PC-3 (cell line): Measurements from ENCODE around the gene ELMO3. TPM values are rescaled to one million over a fixed set of nuclear protein-coding genes. Genes with fewer than 3 reads are reported as not detected.

Experiments
- ATAC-seq: fragments of 200-7000 bp; cut with Tn5 transposase; 2 replicates; pipeline ENCODE4 v1.9.1; 2020; ENCODE audit warnings: mild to moderate bottlenecking, moderate library complexity
- BruUV-seq: library from RNA; stranded (reverse); fragments of 400-500 nt; replicated peaks from 2 replicates; lab custom pipeline; 2021; lab: Mats Ljungman, UMichigan
- CTCF ChIA-PET: fragments of 300-600 bp; sonication (Branson Sonifier 250); formaldehyde crosslinking; loops from one replicate; lab custom pipeline; 2022; ENCODE audit warnings: antibody characterized with exemption; lab: Charles Lee
- POLR2A ChIA-PET: fragments of 300-600 bp; sonication (Branson Sonifier 250); formaldehyde crosslinking; loops from one replicate; lab custom pipeline; 2022; ENCODE audit warnings: antibody characterized with exemption; ENCODE audit not compliant: unreplicated experiment; lab: Charles Lee
- DNase-seq: peaks from one replicate; pipeline ENCODE4 v3.0.0-alpha.2; 2015
- H2AFZ ChIP-seq: fragments of 300-600 bp; sonication (generic); 2 replicates; pipeline ENCODE4 v1.6.0; 2016; ENCODE audit warnings: antibody characterized with exemption, low read length
- H3F3A ChIP-seq: fragments of 300-600 bp; sonication (generic); one replicate; pipeline ENCODE4 v1.6.0; 2017; ENCODE audit warnings: antibody characterized with exemption, low read length, control low read depth, mild to moderate bottlenecking; ENCODE audit not compliant: unreplicated experiment
- H3K27ac ChIP-seq: fragments of 300-600 bp; sonication (generic); 2 replicates; pipeline ENCODE4 v1.5.1; 2016; ENCODE audit warnings: mild to moderate bottlenecking, low read length
- H3K27me3 ChIP-seq: fragments of 300-600 bp; sonication (generic); 2 replicates; pipeline ENCODE4 v1.6.1; 2016; ENCODE audit warnings: low read length, mixed read lengths
- H3K36me3 ChIP-seq: fragments of 300-600 bp; sonication (generic); 2 replicates; pipeline ENCODE4 v1.6.1; 2016; ENCODE audit warnings: low read depth, mixed run types, low read length, mixed read lengths
- H3K4me1 ChIP-seq: fragments of 300-600 bp; sonication (generic); 2 replicates; pipeline ENCODE4 v1.5.1; 2016; ENCODE audit warnings: low read length; ENCODE audit not compliant: insufficient read depth
- H3K4me2 ChIP-seq: fragments of 300-600 bp; sonication (generic); 2 replicates; pipeline ENCODE4 v1.6.0; 2016; ENCODE audit warnings: low read length
- H3K4me3 ChIP-seq: fragments of 300-600 bp; sonication (generic); 2 replicates; pipeline ENCODE4 v1.5.1; 2016; ENCODE audit warnings: mild to moderate bottlenecking, low read length, mixed read lengths
- H3K79me2 ChIP-seq: fragments of 300-600 bp; sonication (generic); 2 replicates; pipeline ENCODE4 v1.6.1; 2017; ENCODE audit warnings: low read length, mixed read lengths
- H3K9ac ChIP-seq: fragments of 300-600 bp; sonication (generic); 2 replicates; pipeline ENCODE4 v1.6.0; 2016; ENCODE audit warnings: mild to moderate bottlenecking, low read length
- H3K9me2 ChIP-seq: fragments of 300-600 bp; sonication (generic); replicated peaks from 2 replicates; pipeline ENCODE4 v1.6.1; 2016; ENCODE audit warnings: mixed run types, low read length, mixed read lengths
- H3K9me3 ChIP-seq: fragments of 300-600 bp; sonication (generic); 2 replicates; pipeline ENCODE4 v1.6.1; 2016; ENCODE audit warnings: low read length, mixed read lengths
- H4K20me1 ChIP-seq: fragments of 300-600 bp; sonication (generic); 2 replicates; pipeline ENCODE4 v1.6.1; 2016; ENCODE audit warnings: low read length, mixed read lengths
- CTCF ChIP-seq: fragments of 300-600 bp; sonication (generic); conservative IDR thresholded peaks from 2 replicates; pipeline ENCODE4 v1.5.1; 2017; ENCODE audit warnings: antibody characterized with exemption, low read depth, mild to moderate bottlenecking, low read length
- EZH2 ChIP-seq: fragments of 300-600 bp; sonication (generic); IDR thresholded peaks from one replicate; pipeline ENCODE4 v1.6.1; 2017; ENCODE audit warnings: antibody characterized with exemption, mild to moderate bottlenecking, low read length; ENCODE audit not compliant: unreplicated experiment
- EZH2phosphoT487 ChIP-seq: fragments of 300-600 bp; sonication (generic); IDR thresholded peaks from 2 replicates; pipeline ENCODE4 v1.6.1; 2018; ENCODE audit warnings: mild to moderate bottlenecking, antibody characterized with exemption, low read length, borderline replicate concordance
- intact Hi-C: fragments of 100-400 bp; cut with micrococcal nuclease; formaldehyde crosslinking; loops from 2 replicates; pipeline ENCODE4 v1.9.0; 2023
- total RNA-seq: library from RNA; depleted of rRNA; stranded (reverse); fragments of >200 nt; gene quantifications from 2 replicates; pipeline ENCODE4 v1.2.3, GENCODE V29; 2014

Gene ELMO3
- total RNA-seq, 1 experiment from 2014 or later = 2.2 TPM

- peak overlapping the region; percentile 80; the same call in 1 of the 2 replicates for H2AFZ ChIP-seq
- peak overlapping the region; percentile 98 for H3K4me2 ChIP-seq
- peak overlapping the region; percentile 39; the same call in 1 of the 2 replicates for H3K27ac ChIP-seq
- POLR2A ChIA-PET = no interaction called here
- BruUV-seq = TSS peak; percentile 45
- peak; percentile 49 for DNase-seq
- H3K27me3 ChIP-seq = no peaks in the 10 kb centered on the region
- H3F3A ChIP-seq = no peaks in the 10 kb centered on the region
- TF ChIP-seq EZH2phosphoT487 (no peak), EZH2 (no peak), CTCF (no peak)
- peaks cover 21% of the 10 kb centered on the region for H3K4me1 ChIP-seq
- intact Hi-C loops = loop anchor here (1.0 to 5.0 kb wide), 2 partner anchors 24 to 207 kb away; partner anchors contain the start of gene MATCAP1
- H3K79me2 ChIP-seq = no peaks in the 10 kb centered on the region
- H3K9me3 ChIP-seq = no peaks in the 10 kb centered on the region
- CTCF ChIA-PET = interaction anchor here (2.0 kb wide), 1 partner anchor 26 kb away, joined by 4 read pairs; no protein-coding TSS in a partner anchor
- peak overlapping the region; percentile 95 for H3K4me3 ChIP-seq
- no peaks in the 10 kb centered on the region for H3K36me3 ChIP-seq
- H3K9me2 ChIP-seq = no peaks in the 10 kb centered on the region
- no peaks in the 10 kb centered on the region for H4K20me1 ChIP-seq
- peak; percentile 14 for ATAC-seq
- peak overlapping the region; percentile 81 for H3K9ac ChIP-seq
These were observed 40.0 kb upstream of the ELMO3 start for GRCh38 chr16:67158637-67159600.

- ChIA-PET CTCF (no interaction called here), POLR2A (no interaction called here)
- peak; percentile 20 for ATAC-seq
- TF ChIP-seq EZH2phosphoT487 (no peak), CTCF (no peak), EZH2 (no peak)
- Histone ChIP-seq H3K9me2 (no peaks in the 10 kb centered on the region), H3K9me3 (no peaks in the 10 kb centered on the region), H3K9ac (peak overlapping the region; percentile 81), H3K4me2 (peak overlapping the region; percentile 98), H3K27ac (0 out of 2 replicates have a peak overlapping the region, but pooled peaks have one; percentile 5), H3K79me2 (no peaks in the 10 kb centered on the region), H4K20me1 (no peaks in the 10 kb centered on the region), H3F3A (no peaks in the 10 kb centered on the region), H3K4me3 (peak overlapping the region; percentile 95), H3K27me3 (no peaks in the 10 kb centered on the region), H3K36me3 (no peaks in the 10 kb centered on the region), H2AFZ (peak overlapping the region; percentile 80), H3K4me1 (peaks cover 18% of the 10 kb centered on the region)
- BruUV-seq = no TSS peak
- DNase-seq = peak; percentile 41
- intact Hi-C loops = loop anchor here (2.0 to 5.0 kb wide), 2 partner anchors 13 to 144 kb away; no protein-coding TSS in a partner anchor
These were observed 37.3 kb upstream of the ELMO3 start for GRCh38 chr16:67161595-67162058.
